Immature natural killer cell (primary cell): ENCODE measurements around the gene CACNA1C. TPM values are rescaled to one million over a fixed set of nuclear protein-coding genes. Genes with fewer than 3 reads are reported as not detected.
"Not testable (repeated sequence)": the region's sequence is repeated elsewhere in the genome, so short reads cannot be mapped to it uniquely, and the experiment has no call there.

Source experiments
- DNase-seq, 3 donors: peaks; one replicate each; pipeline ENCODE4 v3.0.0; 2022; ENCODE audit warnings: mixed read lengths in 1 of 3
- H3K27ac Mint-ChIP-seq, 6 donors: one replicate each; pipeline ENCODE4 v1.8.0; 2020; ENCODE audit warnings: mixed read lengths in 6 of 6, mild to moderate bottlenecking in 5 of 6, inconsistent platforms in 4 of 6, moderate library complexity in 3 of 6
- H3K27me3 Mint-ChIP-seq, 3 donors: one replicate each; pipeline ENCODE4 v1.8.0; 2020 to 2021; ENCODE audit warnings: low read depth in 3 of 3, mild to moderate bottlenecking in 3 of 3, mixed read lengths in 3 of 3, moderate library complexity in 3 of 3, inconsistent platforms in 1 of 3
- H3K36me3 Mint-ChIP-seq, 3 donors: one replicate each; pipeline ENCODE4 v1.8.0; 2020; ENCODE audit warnings: mixed read lengths in 3 of 3, inconsistent platforms in 2 of 3, mild to moderate bottlenecking in 2 of 3
- H3K4me1 Mint-ChIP-seq, 2 donors: one replicate each; pipeline ENCODE4 v1.8.0; 2020; ENCODE audit warnings: inconsistent platforms in 2 of 2, mild to moderate bottlenecking in 2 of 2, mixed read lengths in 2 of 2, moderate library complexity in 1 of 2
- H3K4me3 Mint-ChIP-seq, 5 donors: one replicate each; pipeline ENCODE4 v1.8.0; 2020; ENCODE audit warnings: mild to moderate bottlenecking in 5 of 5, mixed read lengths in 5 of 5, inconsistent platforms in 3 of 5, moderate library complexity in 3 of 5
- H3K9me3 Mint-ChIP-seq, 6 donors: one replicate each; pipeline ENCODE4 v1.8.0; 2020; ENCODE audit warnings: mild to moderate bottlenecking in 6 of 6, mixed read lengths in 6 of 6, inconsistent platforms in 4 of 6, moderate library complexity in 3 of 6
- polyA plus RNA-seq, 3 donors: library from polyadenylated mRNA; unstranded; fragments of 300-500 nt; fragmentation: Illumina TruSeq; gene quantifications; one replicate each; pipeline ENCODE4 v1.2.3, GENCODE V29; 2021

Gene CACNA1C
- polyA plus RNA-seq, 3 donors from 2014 or later, result 0.05 to 0.36 (median 0.12) TPM

DNA sequence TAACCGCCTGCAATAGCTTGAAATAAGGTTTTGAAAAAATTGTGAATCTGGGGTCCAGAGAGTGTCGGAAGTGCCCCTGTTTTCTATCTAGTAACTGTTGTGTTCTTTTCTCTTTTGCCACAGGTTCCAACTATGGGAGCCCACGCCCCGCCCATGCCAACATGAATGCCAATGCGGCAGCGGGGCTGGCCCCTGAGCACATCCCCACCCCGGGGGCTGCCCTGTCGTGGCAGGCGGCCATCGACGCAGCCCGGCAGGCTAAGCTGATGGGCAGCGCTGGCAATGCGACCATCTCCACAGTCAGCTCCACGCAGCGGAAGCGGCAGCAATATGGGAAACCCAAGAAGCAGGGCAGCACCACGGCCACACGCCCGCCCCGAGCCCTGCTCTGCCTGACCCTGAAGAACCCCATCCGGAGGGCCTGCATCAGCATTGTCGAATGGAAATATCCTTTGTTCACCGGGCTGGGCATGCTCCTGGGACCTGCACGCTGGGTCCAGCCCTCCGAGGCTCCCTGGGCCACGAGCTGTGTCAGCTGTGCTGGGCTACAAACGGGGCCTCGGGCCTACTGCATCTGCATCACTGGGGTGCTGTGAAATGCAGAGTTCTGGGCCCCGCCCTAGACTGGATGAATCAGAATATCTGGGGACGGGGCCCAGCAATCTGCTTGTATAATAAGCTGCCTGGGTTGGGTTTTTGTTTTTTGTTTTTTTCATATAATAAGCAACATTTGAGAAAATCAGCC is 62.5 kb downstream of the CACNA1C start:
- H3K9me3 Mint-ChIP-seq, result no peaks in the 10 kb centered on the region
- no peaks in the 10 kb centered on the region for H3K36me3 Mint-ChIP-seq
- no peak overlapping the region for H3K4me3 Mint-ChIP-seq
- H3K27me3 Mint-ChIP-seq, result peaks cover 4 to 7% (median 5%) of the 10 kb centered on the region in 3 donors
- H3K4me1 Mint-ChIP-seq, result no peaks in the 10 kb centered on the region
- H3K27ac Mint-ChIP-seq, result no peak overlapping the region
- DNase-seq, result no peak

GRCh38 chr12:2117541-2117940 is 64.8 kb downstream of the CACNA1C start:
- H3K27ac Mint-ChIP-seq, result no peak overlapping the region
- no peak for DNase-seq
- peaks cover 3 to 8% (median 4%) of the 10 kb centered on the region in 3 donors for H3K27me3 Mint-ChIP-seq
- no peak overlapping the region for H3K4me3 Mint-ChIP-seq
- no peaks in the 10 kb centered on the region for H3K9me3 Mint-ChIP-seq
- no peaks in the 10 kb centered on the region for H3K4me1 Mint-ChIP-seq
- H3K36me3 Mint-ChIP-seq, result no peaks in the 10 kb centered on the region

- no peaks in the 10 kb centered on the region for H3K9me3 Mint-ChIP-seq
- peaks cover 3 to 8% (median 4%) of the 10 kb centered on the region in 3 donors for H3K27me3 Mint-ChIP-seq
- H3K27ac Mint-ChIP-seq, result no peak overlapping the region
- H3K4me3 Mint-ChIP-seq, result no peak overlapping the region
- no peaks in the 10 kb centered on the region for H3K4me1 Mint-ChIP-seq
- no peaks in the 10 kb centered on the region for H3K36me3 Mint-ChIP-seq
- no peak for DNase-seq
Observed at GRCh38 chr12:2118061-2118460, 65.3 kb downstream of the CACNA1C start.

- DNase-seq, result no peak
- Mint-ChIP-seq H3K4me1 (no peaks in the 10 kb centered on the region), H3K36me3 (no peaks in the 10 kb centered on the region), H3K9me3 (no peaks in the 10 kb centered on the region), H3K27me3 (peaks cover 1 to 8% (median 4%) of the 10 kb centered on the region in 3 donors), H3K27ac (no peak overlapping the region), H3K4me3 (no peak overlapping the region)
Observed at GRCh38 chr12:2118481-2119255, 65.9 kb downstream of the CACNA1C start.

- Mint-ChIP-seq H3K9me3 (no peaks in the 10 kb centered on the region), H3K27ac (no peak overlapping the region), H3K4me3 (no peak overlapping the region), H3K36me3 (no peaks in the 10 kb centered on the region), H3K4me1 (no peaks in the 10 kb centered on the region), H3K27me3 (peaks cover 2 to 8% (median 4%) of the 10 kb centered on the region in 3 donors)
- DNase-seq, result no peak
Observed at GRCh38 chr12:2119266-2119665, 66.5 kb downstream of the CACNA1C start.

GRCh38 chr12:2120982-2121758 is 68.4 kb downstream of the CACNA1C start:
- no peak for DNase-seq
- Mint-ChIP-seq H3K4me3 (no peak overlapping the region), H3K27me3 (peaks cover 0 to 3% (median 3%) of the 10 kb centered on the region in 3 donors), H3K36me3 (no peaks in the 10 kb centered on the region), H3K27ac (no peak overlapping the region), H3K9me3 (no peaks in the 10 kb centered on the region), H3K4me1 (no peaks in the 10 kb centered on the region)

- H3K36me3 Mint-ChIP-seq, result no peaks in the 10 kb centered on the region
- no peak overlapping the region for H3K27ac Mint-ChIP-seq
- H3K9me3 Mint-ChIP-seq, result no peaks in the 10 kb centered on the region
- H3K4me3 Mint-ChIP-seq, result no peak overlapping the region
- H3K4me1 Mint-ChIP-seq, result no peaks in the 10 kb centered on the region
- H3K27me3 Mint-ChIP-seq, result peaks cover 0 to 7% (median 3%) of the 10 kb centered on the region in 3 donors
- DNase-seq, result no peak
Observed at GRCh38 chr12:2124466-2125023, 71.8 kb downstream of the CACNA1C start.

GRCh38 chr12:2125651-2126522 is 73.1 kb downstream of the CACNA1C start:
- Mint-ChIP-seq H3K27ac (no peak overlapping the region), H3K9me3 (no peaks in the 10 kb centered on the region), H3K4me3 (no peak overlapping the region), H3K4me1 (no peaks in the 10 kb centered on the region), H3K36me3 (no peaks in the 10 kb centered on the region), H3K27me3 (peaks cover 0 to 9% (median 0%) of the 10 kb centered on the region in 3 donors)
- no peak for DNase-seq

- no peaks in the 10 kb centered on the region for H3K9me3 Mint-ChIP-seq
- no peak for DNase-seq
- no peaks in the 10 kb centered on the region for H3K36me3 Mint-ChIP-seq
- H3K27me3 Mint-ChIP-seq, result peaks cover 0 to 9% (median 0%) of the 10 kb centered on the region in 3 donors
- H3K27ac Mint-ChIP-seq, result no peak overlapping the region
- no peaks in the 10 kb centered on the region for H3K4me1 Mint-ChIP-seq
- H3K4me3 Mint-ChIP-seq, result no peak overlapping the region
Observed at GRCh38 chr12:2126676-2127406, 74.1 kb downstream of the CACNA1C start.

DNA sequence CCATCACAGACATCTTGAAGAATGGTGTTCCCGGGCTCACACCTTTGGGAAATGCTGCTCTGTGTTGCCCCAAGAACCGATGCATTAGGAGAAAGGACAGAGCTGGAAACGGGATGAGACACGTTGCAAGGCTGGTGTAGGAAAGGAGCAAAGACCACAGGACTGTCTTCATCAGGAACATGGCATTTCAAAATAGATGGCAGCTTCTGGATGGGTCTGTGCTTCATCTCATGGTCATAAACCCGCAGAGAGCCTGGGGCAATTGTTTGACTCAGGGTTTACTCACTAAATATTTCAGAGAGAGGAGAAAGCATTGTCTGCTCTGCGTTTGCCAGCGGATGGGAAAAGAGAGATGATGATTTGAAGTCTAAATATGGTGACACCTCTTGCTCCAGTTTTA is 76.3 kb downstream of the CACNA1C start:
- no peak overlapping the region for H3K27ac Mint-ChIP-seq
- DNase-seq, result no peak
- no peaks in the 10 kb centered on the region for H3K9me3 Mint-ChIP-seq
- no peaks in the 10 kb centered on the region for H3K4me1 Mint-ChIP-seq
- peaks cover 0 to 9% (median 0%) of the 10 kb centered on the region in 3 donors for H3K27me3 Mint-ChIP-seq
- no peak overlapping the region for H3K4me3 Mint-ChIP-seq
- no peaks in the 10 kb centered on the region for H3K36me3 Mint-ChIP-seq

- H3K27ac Mint-ChIP-seq, H3K4me3 Mint-ChIP-seq, H3K9me3 Mint-ChIP-seq, H3K27me3 Mint-ChIP-seq, H3K4me1 Mint-ChIP-seq, DNase-seq, H3K36me3 Mint-ChIP-seq: not testable (repeated sequence)
Observed at GRCh38 chr12:2135661-2136418, 83.1 kb downstream of the CACNA1C start.

GRCh38 chr12:2136901-2137300 is 84.1 kb downstream of the CACNA1C start:
- Mint-ChIP-seq H3K4me1 (no peaks in the 10 kb centered on the region), H3K4me3 (no peak overlapping the region), H3K36me3 (no peaks in the 10 kb centered on the region), H3K27me3 (peaks cover 1 to 3% (median 2%) of the 10 kb centered on the region in 3 donors), H3K27ac (no peak overlapping the region), H3K9me3 (peaks cover 0 to 2% (median 0%) of the 10 kb centered on the region in 6 donors)
- no peak for DNase-seq
